Prostate gland (tissue), 2 donors: ENCODE results near the gene RPTOR.

Experiments
- POLR2A ChIP-seq: fragments of 450-650 bp; IDR thresholded peaks from one replicate; pipeline ENCODE4 v1.6.1; 2016; ENCODE audit warnings: antibody characterized with exemption, mild to moderate bottlenecking
- POLR2AphosphoS5 ChIP-seq: sonication (generic); formaldehyde crosslinking; IDR thresholded peaks from one replicate; pipeline ENCODE4 v1.6.1; 2017; ENCODE audit warnings: antibody characterized with exemption
- TF ChIP-seq, protein P1 (sequence below), 4 experiments: fragments of 200-600 bp in 2 of 4; fragments of 450-650 bp in 2 of 4; sonication (generic) in 2 of 4; IDR thresholded peaks; 1 replicate in 3 of 4; 2 replicates in 1 of 4; pipeline ENCODE4 v1.5.1; 2016 to 2019; ENCODE audit warnings: antibody characterized with exemption in 4 of 4, mild to moderate bottlenecking in 2 of 4, moderate library complexity in 2 of 4

DNA sequence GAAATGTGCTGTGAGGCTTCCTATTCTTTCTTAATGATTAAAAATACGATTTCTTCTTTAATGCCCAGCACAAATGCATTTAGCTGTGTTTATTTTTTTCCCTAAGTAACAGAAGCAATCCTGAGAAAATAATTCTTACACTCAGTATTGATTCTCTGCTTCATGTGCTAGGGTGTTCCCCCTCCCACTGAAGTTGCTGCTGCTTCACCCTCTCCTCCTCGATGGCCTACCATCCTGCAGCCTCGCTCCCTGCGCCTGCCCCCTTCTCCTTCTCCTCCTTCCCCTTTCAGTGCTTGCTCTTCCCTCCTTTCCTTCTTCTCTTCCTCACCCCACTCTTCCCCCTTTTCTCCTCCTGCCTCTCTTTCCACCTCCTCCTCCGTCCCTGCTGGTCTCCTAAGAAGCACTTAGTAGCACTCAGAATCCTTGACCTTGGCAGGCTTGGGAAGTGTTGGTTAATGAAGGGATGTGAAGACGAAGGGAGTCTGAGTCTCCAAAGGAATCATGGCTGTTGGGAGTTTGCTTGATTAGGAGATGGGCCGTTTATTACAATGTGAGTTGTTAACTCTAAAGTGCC lies 119.7 kb downstream of the RPTOR start:
- TF ChIP-seq POLR2A, result no peak
- TF ChIP-seq, protein P1, sequence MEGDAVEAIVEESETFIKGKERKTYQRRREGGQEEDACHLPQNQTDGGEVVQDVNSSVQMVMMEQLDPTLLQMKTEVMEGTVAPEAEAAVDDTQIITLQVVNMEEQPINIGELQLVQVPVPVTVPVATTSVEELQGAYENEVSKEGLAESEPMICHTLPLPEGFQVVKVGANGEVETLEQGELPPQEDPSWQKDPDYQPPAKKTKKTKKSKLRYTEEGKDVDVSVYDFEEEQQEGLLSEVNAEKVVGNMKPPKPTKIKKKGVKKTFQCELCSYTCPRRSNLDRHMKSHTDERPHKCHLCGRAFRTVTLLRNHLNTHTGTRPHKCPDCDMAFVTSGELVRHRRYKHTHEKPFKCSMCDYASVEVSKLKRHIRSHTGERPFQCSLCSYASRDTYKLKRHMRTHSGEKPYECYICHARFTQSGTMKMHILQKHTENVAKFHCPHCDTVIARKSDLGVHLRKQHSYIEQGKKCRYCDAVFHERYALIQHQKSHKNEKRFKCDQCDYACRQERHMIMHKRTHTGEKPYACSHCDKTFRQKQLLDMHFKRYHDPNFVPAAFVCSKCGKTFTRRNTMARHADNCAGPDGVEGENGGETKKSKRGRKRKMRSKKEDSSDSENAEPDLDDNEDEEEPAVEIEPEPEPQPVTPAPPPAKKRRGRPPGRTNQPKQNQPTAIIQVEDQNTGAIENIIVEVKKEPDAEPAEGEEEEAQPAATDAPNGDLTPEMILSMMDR (IDR thresholded peaks at IDR 0.05), result no peak
- no peak for TF ChIP-seq POLR2AphosphoS5
